K562 (cell line): ENCODE results near the gene SRRM5. TPM values are rescaled to one million over a fixed set of nuclear protein-coding genes. Genes with fewer than 3 reads are reported as not detected.
A peak's percentile ranks its signal among the peaks of the same experiment; 100 is the strongest.

ENCODE experiments used
- CSDE1 ChIP-seq, 2 experiments: fragments of 450-650 bp; IDR thresholded peaks; 2 replicates each; pipeline ENCODE4 v1.6.1; 2016; ENCODE audit warnings: mild to moderate bottlenecking in 1 of 2
- CTBP1 ChIP-seq: fragments of 450-650 bp; IDR thresholded peaks from 2 replicates; pipeline ENCODE4 v1.6.1; 2016; ENCODE audit warnings: borderline replicate concordance
- CXXC5 ChIP-seq: fragments of 250-450 bp; sonication (Bioruptor Pico); IDR thresholded peaks from 2 replicates; pipeline ENCODE4 v1.8.0; 2022; ENCODE audit warnings: inconsistent platforms, mild to moderate bottlenecking, moderate library complexity
- GABPB1 ChIP-seq: sonication (generic); formaldehyde crosslinking; IDR thresholded peaks from 2 replicates; pipeline ENCODE4 v1.8.0; 2022; ENCODE audit warnings: mild to moderate bottlenecking, missing genetic modification reagents
- HDAC1 ChIP-seq, 2 experiments: fragments of 450-650 bp; IDR thresholded peaks; 2 replicates each; pipeline ENCODE4 v1.6.1; 2016 to 2017; ENCODE audit warnings: inconsistent platforms in 1 of 2, mild to moderate bottlenecking in 1 of 2, moderate library complexity in 1 of 2
- HDAC8 ChIP-seq: fragments of 450-650 bp; IDR thresholded peaks from 2 replicates; pipeline ENCODE4 v1.6.1; 2016; ENCODE audit warnings: mild to moderate bottlenecking, missing genetic modification characterization, moderate library complexity, missing compliant biosample characterization
- HNRNPH1 ChIP-seq: fragments of 200-400 bp; formaldehyde crosslinking; optimal IDR thresholded peaks from 2 replicates; pipeline ENCODE3; 2017; ENCODE audit warnings: low read depth, mild to moderate bottlenecking, low read length, moderate library complexity
- MAZ ChIP-seq, 2 experiments: fragments of 450-650 bp in 1 of 2; sonication (generic) in 1 of 2; formaldehyde crosslinking; IDR thresholded peaks in 1 of 2; conservative IDR thresholded peaks in 1 of 2; 2 replicates each; pipeline versions ENCODE4 v1.4.0 to v1.5.0; 2020; ENCODE audit warnings: mild to moderate bottlenecking in 1 of 2, missing genetic modification reagents in 1 of 2
- NFYB ChIP-seq: IDR thresholded peaks from 2 replicates; pipeline ENCODE4 v1.6.1; 2011; ENCODE audit warnings: mild to moderate bottlenecking, moderate library complexity; ENCODE audit not compliant: insufficient read length; ENCODE audit errors: extremely low read depth
- RBM22 ChIP-seq: fragments of 200-400 bp; formaldehyde crosslinking; IDR thresholded peaks from 2 replicates; pipeline ENCODE4 v1.6.1; 2018; ENCODE audit warnings: low read length, low read depth; ENCODE audit not compliant: poor library complexity, severe bottlenecking
- RFX5 ChIP-seq: IDR thresholded peaks from 2 replicates; pipeline ENCODE4 v1.6.1; 2011; ENCODE audit warnings: low read depth, mild to moderate bottlenecking, improper control_type of control experiment, low read length
- SMARCE1 ChIP-seq: fragments of 450-650 bp; IDR thresholded peaks from 2 replicates; pipeline ENCODE4 v1.7.1; 2016; ENCODE audit warnings: mild to moderate bottlenecking
- TAF7 ChIP-seq: fragments of 450-650 bp; IDR thresholded peaks from 2 replicates; pipeline ENCODE4 v1.6.1; 2016; ENCODE audit warnings: missing genetic modification characterization, missing compliant biosample characterization
- YY1 ChIP-seq, 3 experiments: IDR thresholded peaks; 2 replicates each; pipeline ENCODE4 v1.6.1; 2011; ENCODE audit warnings: low read length in 2 of 3, mild to moderate bottlenecking in 2 of 3, moderate library complexity in 2 of 3, borderline replicate concordance in 1 of 3, control low read depth in 1 of 3, low read depth in 1 of 3; ENCODE audit not compliant: insufficient read depth in 3 of 3, insufficient replicate concordance in 2 of 3, control insufficient read depth in 1 of 3, insufficient read length in 1 of 3; ENCODE audit errors: extremely low read depth in 1 of 3
- ZNF133 ChIP-seq: fragments of 250-450 bp; sonication (Bioruptor Pico); IDR thresholded peaks from 2 replicates; pipeline ENCODE4 v1.4.0; 2020; ENCODE audit warnings: mild to moderate bottlenecking
- polyA plus RNA-seq, 8 experiments: library from polyadenylated mRNA; depleted of rRNA in 4 of 8; stranded (reverse) in 5 of 8; unstranded in 3 of 8; fragments of >200 nt; fragmentation: Nextera tagmentation in 2 of 8; fragmentation: Illumina TruSeq in 1 of 8; extraction: Ambion mirVana in 2 of 8; extraction: Trizol in 1 of 8; gene quantifications; 2 replicates each; pipeline versions ENCODE4 v1.2.1 to v1.2.3, GENCODE V29; 2011 to 2014; ENCODE audit warnings: inconsistent platforms in 1 of 8, missing spikeins in 1 of 8
- total RNA-seq, 7 experiments: library from RNA; depleted of rRNA in 6 of 7; stranded (reverse); fragments of >200 nt in 6 of 7; fragmentation: Illumina TruSeq in 2 of 7; extraction: Trizol in 2 of 7; gene quantifications; 2 replicates each; pipeline versions ENCODE4 v1.2.1 to v1.2.3, GENCODE V29; 2011 to 2021; ENCODE audit warnings: low replicate concordance in 1 of 7
- TF ChIP-seq, protein P1 (sequence below), 2 experiments: IDR thresholded peaks; 2 replicates each; pipeline ENCODE4 v1.6.1; 2012; ENCODE audit warnings: improper control_type of control experiment in 2 of 2, low read depth in 2 of 2, low read length in 2 of 2, borderline replicate concordance in 1 of 2
- TF ChIP-seq, protein P2 (sequence below): sonication (generic); formaldehyde crosslinking; IDR thresholded peaks from 2 replicates; pipeline ENCODE4 v1.8.1; 2023; ENCODE audit warnings: mild to moderate bottlenecking, missing genetic modification reagents, moderate library complexity
- TF ChIP-seq, protein P3 (sequence below): fragments of 450-650 bp; IDR thresholded peaks from 2 replicates; pipeline ENCODE4 v1.6.1; 2016

SRRM5 gene
- total and polyA plus RNA-seq, 9 of the 15 experiments (the other 6 are each of a cell fraction or from before 2014, with no cell fraction given) = 0.09 to 0.45 (median 0.18) TPM; not detected in 2

DNA sequence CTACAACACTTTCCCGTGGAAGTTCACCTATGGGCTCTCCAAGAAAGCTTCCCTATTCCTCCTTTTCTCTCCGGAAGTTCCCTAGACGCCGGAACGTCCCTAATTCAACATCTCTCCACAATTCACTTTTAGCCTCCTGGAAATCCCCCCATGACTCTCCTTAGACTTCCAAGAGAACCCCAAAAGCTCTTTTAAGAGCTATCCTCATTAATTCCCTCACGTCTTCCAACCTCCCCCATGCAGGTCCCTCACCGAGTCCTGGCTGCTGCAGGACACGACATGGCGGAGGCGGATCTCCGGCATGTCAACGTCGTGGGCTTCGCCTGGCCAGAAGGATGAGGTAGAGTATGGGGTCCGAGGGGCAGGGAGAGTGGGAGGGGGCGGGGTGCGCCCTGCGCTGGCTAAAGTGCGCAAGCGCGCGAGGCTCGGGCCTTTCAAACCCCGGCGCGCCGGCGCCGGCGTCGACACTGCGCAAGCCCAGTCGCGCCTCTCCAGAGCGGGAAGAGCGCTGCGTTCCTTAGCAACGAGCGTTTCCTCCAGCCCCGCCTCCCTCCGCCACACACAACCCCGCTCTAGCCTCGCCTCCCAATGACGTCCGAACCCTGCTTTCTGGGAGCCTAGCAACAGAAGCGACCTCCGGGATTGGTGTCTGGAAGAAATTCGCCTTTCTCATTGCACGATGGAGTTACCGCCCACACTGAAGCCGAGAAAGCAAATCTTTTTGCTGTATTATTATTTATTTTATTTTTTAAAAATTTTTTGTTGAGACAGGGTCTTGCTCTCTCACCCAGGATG is 36.5 kb upstream of the SRRM5 start, which contains the start of the genes PINLYP and XRCC1 (continued):
- TF ChIP-seq RFX5 (peak; percentile 93), MAZ (CRISPR knock-in tag; conservative IDR thresholded peaks at IDR 0.05 in 1 of 2, IDR thresholded peaks at IDR 0.05 in 1 of 2) (peak; percentile 18 to 74; a peak in 3 of 4 replicates), HNRNPH1 (no peak), YY1 (IDR thresholded peaks at IDR 0.05; ENCODE audit: borderline replicate concordance in 1 of 3, control insufficient read depth in 1 of 3, extremely low read depth in 1 of 3, insufficient read depth in 3 of 3, insufficient read length in 1 of 3, insufficient replicate concordance in 2 of 3, low read depth in 1 of 3, low read length in 2 of 3) (peak in 2 of 3 experiments; percentile 26 to 62), CTBP1 (peak; percentile 53; the same call in 1 of the 2 replicates), SMARCE1 (no peak), CSDE1 (IDR thresholded peaks at IDR 0.05) (peak in 1 of 2 experiments; percentile 68; a peak in 2 of 4 replicates), GABPB1 (CRISPR knock-in tag) (peak; percentile 51), CXXC5 (peak; percentile 48; the same call in 1 of the 2 replicates), HDAC8 (tag) (0 out of 2 replicates have a peak, but pooled peaks have one; percentile 22), ZNF133 (no peak), HDAC1 (IDR thresholded peaks at IDR 0.05) (peak in 1 of 2 experiments; percentile 90; a peak in 2 of 4 replicates), TAF7 (tag) (peak; percentile 66), NFYB (peak; percentile 13), RBM22 (no peak)
- TF ChIP-seq, protein P1, sequence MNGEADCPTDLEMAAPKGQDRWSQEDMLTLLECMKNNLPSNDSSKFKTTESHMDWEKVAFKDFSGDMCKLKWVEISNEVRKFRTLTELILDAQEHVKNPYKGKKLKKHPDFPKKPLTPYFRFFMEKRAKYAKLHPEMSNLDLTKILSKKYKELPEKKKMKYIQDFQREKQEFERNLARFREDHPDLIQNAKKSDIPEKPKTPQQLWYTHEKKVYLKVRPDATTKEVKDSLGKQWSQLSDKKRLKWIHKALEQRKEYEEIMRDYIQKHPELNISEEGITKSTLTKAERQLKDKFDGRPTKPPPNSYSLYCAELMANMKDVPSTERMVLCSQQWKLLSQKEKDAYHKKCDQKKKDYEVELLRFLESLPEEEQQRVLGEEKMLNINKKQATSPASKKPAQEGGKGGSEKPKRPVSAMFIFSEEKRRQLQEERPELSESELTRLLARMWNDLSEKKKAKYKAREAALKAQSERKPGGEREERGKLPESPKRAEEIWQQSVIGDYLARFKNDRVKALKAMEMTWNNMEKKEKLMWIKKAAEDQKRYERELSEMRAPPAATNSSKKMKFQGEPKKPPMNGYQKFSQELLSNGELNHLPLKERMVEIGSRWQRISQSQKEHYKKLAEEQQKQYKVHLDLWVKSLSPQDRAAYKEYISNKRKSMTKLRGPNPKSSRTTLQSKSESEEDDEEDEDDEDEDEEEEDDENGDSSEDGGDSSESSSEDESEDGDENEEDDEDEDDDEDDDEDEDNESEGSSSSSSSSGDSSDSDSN (IDR thresholded peaks at IDR 0.05; ENCODE audit: borderline replicate concordance in 1 of 2, low read depth in 2 of 2, low read length in 2 of 2) = peak in 1 of 2 experiments; percentile 13; a peak in 1 of 4 replicates
- TF ChIP-seq, protein P2, sequence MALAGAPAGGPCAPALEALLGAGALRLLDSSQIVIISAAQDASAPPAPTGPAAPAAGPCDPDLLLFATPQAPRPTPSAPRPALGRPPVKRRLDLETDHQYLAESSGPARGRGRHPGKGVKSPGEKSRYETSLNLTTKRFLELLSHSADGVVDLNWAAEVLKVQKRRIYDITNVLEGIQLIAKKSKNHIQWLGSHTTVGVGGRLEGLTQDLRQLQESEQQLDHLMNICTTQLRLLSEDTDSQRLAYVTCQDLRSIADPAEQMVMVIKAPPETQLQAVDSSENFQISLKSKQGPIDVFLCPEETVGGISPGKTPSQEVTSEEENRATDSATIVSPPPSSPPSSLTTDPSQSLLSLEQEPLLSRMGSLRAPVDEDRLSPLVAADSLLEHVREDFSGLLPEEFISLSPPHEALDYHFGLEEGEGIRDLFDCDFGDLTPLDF = peak; percentile 47; the same call in 1 of the 2 replicates
- TF ChIP-seq, protein P3, sequence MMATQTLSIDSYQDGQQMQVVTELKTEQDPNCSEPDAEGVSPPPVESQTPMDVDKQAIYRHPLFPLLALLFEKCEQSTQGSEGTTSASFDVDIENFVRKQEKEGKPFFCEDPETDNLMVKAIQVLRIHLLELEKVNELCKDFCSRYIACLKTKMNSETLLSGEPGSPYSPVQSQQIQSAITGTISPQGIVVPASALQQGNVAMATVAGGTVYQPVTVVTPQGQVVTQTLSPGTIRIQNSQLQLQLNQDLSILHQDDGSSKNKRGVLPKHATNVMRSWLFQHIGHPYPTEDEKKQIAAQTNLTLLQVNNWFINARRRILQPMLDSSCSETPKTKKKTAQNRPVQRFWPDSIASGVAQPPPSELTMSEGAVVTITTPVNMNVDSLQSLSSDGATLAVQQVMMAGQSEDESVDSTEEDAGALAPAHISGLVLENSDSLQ = 0 out of 2 replicates have a peak, but pooled peaks have one; percentile 24
